NCI-H2227 (cell line): ENCODE data around the gene YPEL2.
"Not testable (repeated sequence)": the region's sequence is repeated elsewhere in the genome, so short reads cannot be mapped to it uniquely, and the experiment has no call there.

Source experiments
- DNase-seq: peaks from one replicate; lab custom pipeline; 2025; ENCODE audit not compliant: unreplicated experiment; lab: John Stamatoyannopoulos, UW

Gene YPEL2

DNA sequence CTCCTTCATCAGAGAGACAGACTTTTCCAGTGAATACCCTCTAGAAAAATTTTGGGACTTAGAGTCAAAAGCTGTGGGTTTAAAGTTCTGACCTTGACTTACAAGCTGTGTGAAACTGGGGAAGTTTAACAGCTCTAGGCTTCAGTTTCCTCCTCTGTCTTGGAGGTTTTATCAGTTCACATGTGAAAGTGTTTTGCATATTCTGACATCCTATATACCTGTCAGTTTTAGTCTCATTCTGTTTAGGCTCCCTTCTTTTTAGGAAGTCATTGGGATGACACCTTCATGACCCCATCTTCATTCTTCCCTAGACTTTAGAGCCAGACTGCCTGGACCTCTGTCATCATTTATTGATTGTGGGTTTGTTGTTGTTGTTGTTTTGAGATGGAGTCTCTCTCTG, 44.4 kb downstream of the YPEL2 start:
- no peak for DNase-seq

GRCh38 chr17:59376506-59376905, 45.1 kb downstream of the YPEL2 start:
- DNase-seq: no peak

DNA sequence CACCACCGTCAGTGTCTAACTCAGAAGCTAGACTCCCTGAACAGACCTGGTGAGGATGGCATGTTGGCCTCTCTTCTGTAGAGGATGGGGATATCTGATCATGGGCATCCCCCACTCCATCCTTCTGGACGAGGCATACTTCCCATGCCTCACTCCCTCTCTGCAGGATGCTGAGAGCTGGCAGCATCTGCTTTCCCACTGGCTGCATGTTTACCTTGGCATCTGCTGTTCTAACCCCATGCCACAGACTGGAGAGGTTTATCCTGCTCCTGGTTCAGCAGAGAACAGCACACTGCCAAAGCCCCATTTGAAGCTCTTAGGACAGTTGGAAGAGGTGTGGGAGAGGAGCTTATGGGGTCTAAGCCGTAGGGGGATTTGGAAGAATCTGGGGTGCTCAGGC, 46.0 kb downstream of the YPEL2 start:
- DNase-seq: no peak

GRCh38 chr17:59378675-59379074, 47.2 kb downstream of the YPEL2 start:
- no peak for DNase-seq

- no peak for DNase-seq
Measured at GRCh38 chr17:59380474-59380873, 49.0 kb downstream of the YPEL2 start.

GRCh38 chr17:59381716-59382570, 50.5 kb downstream of the YPEL2 start:
- DNase-seq: no peak

DNA sequence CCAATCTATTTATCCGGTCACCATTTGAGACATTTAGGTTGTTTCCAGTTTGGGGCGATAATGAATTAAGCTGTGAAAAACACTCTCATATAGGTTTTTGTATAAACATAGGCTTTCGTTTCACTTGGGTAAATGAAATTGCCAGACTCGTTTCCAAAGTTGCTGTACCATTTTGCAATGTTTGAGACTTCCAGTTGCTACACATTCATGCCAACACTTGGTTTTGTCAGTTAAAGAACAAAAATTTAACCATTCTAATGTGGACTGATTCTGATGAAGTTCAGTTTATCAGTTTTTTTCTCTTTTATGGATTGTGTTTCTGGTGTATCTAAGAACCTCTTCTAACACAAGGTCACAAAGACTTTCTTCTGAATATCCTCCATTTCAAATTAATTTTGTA, 52.4 kb downstream of the YPEL2 start:
- DNase-seq: no peak

- no peak for DNase-seq
Measured at GRCh38 chr17:59387351-59388068, 56.1 kb downstream of the YPEL2 start.

GRCh38 chr17:59388069-59388556, 56.7 kb downstream of the YPEL2 start:
- no peak for DNase-seq

GRCh38 chr17:59389066-59389465, 57.6 kb downstream of the YPEL2 start:
- DNase-seq: no peak

- DNase-seq: no peak
Measured at GRCh38 chr17:59391021-59391420, 59.6 kb downstream of the YPEL2 start.

- no peak for DNase-seq
Measured at GRCh38 chr17:59392973-59393679, 61.7 kb downstream of the YPEL2 start.

DNA sequence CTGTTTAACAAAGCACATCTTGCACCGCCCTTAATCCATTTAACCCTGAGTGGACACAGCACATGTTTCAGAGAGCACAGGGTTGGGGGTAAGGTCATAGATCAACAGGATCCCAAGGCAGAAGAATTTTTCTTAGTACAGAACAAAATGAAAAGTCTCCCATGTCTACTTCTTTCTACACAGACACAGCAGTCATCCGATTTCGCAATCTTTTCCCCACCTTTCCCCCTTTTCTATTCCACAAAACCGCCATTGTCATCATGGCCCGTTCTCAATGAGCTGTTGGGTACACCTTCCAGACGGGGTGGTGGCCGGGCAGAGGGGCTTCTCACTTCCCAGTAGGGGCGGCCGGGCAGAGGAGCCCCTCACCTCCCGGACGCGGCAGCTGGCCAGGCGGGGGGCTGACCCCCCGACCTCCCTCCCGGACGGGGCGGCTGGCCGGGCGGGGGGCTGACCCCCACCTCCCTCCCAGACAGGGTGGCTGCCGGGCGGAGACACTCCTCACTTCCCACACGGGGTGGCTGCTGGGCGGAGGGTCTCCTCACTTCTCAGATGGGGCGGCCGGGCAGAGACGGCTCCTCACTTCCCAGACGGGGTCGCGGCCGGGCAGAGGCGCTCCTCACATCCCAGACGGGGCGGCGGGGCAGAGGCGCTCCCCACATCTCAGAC, 62.4 kb downstream of the YPEL2 start:
- DNase-seq: not testable (repeated sequence)

- no peak for DNase-seq
Measured at GRCh38 chr17:59396134-59396826, 64.8 kb downstream of the YPEL2 start.

DNA sequence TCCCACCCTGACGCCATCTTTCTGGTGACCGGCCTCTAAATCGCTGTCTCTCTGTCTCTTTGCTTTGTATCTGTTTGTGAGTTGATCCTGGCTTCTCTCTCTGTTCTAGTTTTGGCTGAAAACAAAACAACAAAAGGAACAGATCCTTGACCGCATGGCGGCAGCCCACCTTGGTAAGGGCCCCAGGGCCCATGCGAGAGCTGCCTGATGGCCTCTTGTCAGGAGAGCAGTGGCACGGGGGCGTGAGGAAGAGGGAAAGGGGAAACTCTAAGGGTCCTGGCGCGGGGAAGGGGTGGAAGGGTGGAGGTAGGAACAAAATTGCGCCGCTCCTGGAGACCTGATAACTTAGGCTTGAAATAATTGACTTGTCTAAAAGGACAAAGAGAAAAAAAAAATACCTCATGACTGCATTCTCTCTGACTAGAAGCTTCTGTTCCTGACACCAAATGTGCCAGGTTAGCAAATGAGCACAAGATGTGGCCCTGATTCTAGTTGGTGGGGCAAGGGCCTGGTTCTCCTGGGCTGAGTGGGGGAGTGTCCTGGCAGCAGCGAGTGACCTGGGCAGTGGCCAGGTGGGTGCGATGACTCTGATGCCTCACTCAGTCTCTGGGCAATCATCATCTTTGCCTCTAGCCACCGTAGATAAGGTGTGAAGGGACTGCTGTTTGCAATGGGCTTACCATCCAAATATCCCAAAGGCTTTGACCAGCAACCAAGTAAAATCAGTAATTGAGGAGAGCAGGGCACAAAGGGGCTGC, 66.0 kb downstream of the YPEL2 start:
- no peak for DNase-seq

DNA sequence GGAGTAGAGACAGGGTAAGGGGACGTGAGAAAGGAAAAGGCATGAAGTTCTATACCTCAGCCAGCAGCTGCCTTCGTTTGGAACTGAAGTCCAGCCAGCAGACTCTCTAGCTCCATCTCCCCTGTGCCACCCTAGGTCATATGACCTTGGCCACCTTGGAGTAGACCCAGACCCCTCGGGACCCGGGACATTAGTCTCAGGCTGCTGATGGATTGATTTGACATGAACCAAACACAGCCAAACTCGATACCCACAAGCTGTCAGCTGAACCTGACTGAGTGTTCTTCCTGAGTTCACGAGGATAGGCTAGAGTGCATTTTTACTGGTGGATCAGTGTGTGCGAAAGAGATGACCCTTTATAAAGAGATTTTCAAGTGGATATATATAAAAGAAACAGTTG, 68.5 kb downstream of the YPEL2 start:
- DNase-seq: no peak

- DNase-seq: no peak
Measured at GRCh38 chr17:59400858-59401257, 69.4 kb downstream of the YPEL2 start.

DNA sequence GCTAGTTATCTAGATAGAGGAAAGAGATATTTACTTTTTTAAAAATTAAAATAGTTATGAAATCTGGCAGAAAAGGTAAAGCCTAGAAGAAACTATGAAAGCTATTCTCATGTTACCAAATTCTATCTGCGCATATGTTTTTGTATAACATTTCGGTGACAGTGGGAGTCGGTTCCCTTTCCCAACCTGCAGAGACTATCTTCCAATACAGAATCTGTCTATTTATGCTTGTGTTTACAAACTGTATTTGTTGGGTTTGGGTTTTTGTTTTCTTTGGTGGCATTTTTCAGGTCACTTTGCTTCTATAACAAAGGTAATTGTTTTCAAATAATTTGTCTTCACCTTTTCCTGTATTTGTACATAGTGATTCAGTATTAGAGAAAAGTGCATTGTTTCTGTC, 69.8 kb downstream of the YPEL2 start:
- DNase-seq: no peak

DNA sequence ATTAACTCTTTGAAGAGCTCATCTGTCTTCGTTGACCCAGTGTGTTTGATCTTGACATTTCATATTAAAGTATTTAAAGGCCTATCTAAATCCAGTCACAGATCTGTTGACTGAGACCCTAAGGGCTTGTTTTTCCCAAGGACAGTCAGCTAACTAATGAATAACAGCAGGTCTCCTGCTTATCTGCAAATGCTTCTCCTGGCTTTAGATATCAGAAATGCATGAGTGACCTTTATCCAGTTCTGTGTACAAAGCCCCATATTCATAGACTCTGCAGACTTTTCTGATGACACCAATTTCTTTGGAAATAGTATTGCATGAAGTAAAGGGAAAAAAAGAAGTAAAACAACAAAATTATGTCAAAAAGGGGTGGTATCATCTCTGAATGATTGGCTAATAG, 70.3 kb downstream of the YPEL2 start:
- DNase-seq: no peak

DNA sequence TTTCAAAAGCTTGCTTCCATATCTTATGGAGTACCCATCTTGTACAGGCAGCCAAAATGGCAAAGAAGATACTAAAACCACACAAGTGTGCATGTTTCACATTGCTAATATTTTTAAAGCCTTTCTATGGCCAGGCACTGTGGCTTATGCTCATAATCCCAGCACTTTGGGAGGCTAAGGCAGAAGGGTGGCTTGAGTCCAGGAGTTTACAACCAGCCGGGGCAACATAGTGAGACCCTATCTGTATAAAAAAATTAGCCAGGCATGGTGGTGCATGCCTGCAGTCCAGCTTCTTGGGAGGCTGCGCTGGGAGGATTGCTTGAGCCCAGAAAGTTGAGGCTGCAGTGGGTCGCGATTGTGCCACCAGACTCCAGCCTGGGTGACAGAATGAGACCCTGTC, 71.3 kb downstream of the YPEL2 start:
- DNase-seq: no peak
